BLaER1 (cell line): ENCODE measurements around the gene RADIL.
"Not testable (repeated sequence)": the region's sequence is repeated elsewhere in the genome, so short reads cannot be mapped to it uniquely, and the experiment has no call there.

ENCODE experiments used
- H3K27ac ChIP-seq: shearing (Covaris generic); formaldehyde crosslinking; 2 replicates; pipeline ENCODE4 v1.8.1; 2022
- H3K27me3 ChIP-seq: shearing (Covaris generic); formaldehyde crosslinking; 2 replicates; pipeline ENCODE4 v1.8.1; 2022
- H3K36me3 ChIP-seq: shearing (Covaris generic); formaldehyde crosslinking; 2 replicates; pipeline ENCODE4 v1.8.1; 2022
- H3K4me1 ChIP-seq: shearing (Covaris generic); formaldehyde crosslinking; 2 replicates; pipeline ENCODE4 v1.8.1; 2022
- H3K4me2 ChIP-seq: shearing (Covaris generic); formaldehyde crosslinking; 2 replicates; pipeline ENCODE4 v1.8.1; 2022
- H3K4me3 ChIP-seq: shearing (Covaris generic); formaldehyde crosslinking; 2 replicates; pipeline ENCODE4 v1.8.1; 2022
- H3K9ac ChIP-seq: shearing (Covaris generic); formaldehyde crosslinking; 2 replicates; pipeline ENCODE4 v1.8.1; 2022
- H3K9me3 ChIP-seq: shearing (Covaris generic); formaldehyde crosslinking; 2 replicates; pipeline ENCODE4 v1.8.1; 2022
- H4K20me1 ChIP-seq: shearing (Covaris generic); formaldehyde crosslinking; 2 replicates; pipeline ENCODE4 v1.8.1; 2022
- Cebpa-rat ChIP-seq: shearing (Covaris generic); IDR thresholded peaks from 2 replicates; pipeline ENCODE4 v1.8.1; 2022

Gene RADIL

GRCh38 chr7:4904346-4904745, 20.8 kb upstream of the RADIL start:
- Histone ChIP-seq H3K4me2 (peak overlapping the region; percentile 67), H4K20me1 (no peaks in the 10 kb centered on the region), H3K4me3 (no peak overlapping the region), H3K36me3 (no peaks in the 10 kb centered on the region), H3K27ac (no peak overlapping the region), H3K9ac (no peak overlapping the region), H3K9me3 (peaks cover 6% of the 10 kb centered on the region; the same call in 1 of the 2 replicates), H3K4me1 (peaks cover 38% of the 10 kb centered on the region), H3K27me3 (no peaks in the 10 kb centered on the region)
- no peak for TF ChIP-seq Cebpa-rat

DNA sequence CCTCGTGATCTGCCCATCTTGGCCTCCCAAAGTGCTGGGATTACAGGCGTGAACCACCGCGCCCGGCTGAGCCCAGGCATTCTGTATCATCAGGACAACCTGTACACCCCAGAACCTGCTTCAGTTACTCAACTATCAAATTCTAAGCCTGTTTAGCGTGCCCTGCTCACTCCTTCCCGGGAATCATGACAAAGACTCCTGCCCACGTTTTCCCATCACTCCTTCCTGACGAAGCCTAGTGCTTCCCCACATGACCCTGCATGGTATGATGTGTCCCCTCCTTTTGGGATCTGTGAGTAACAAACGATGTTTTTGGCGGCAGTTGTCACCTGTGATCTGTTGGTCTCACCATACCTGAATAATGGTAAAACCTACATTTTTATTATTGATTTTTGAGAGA, 12.2 kb upstream of the RADIL start:
- 0 out of 2 replicates have a peak overlapping the region, but pooled peaks have one; percentile 10 for H3K27ac ChIP-seq
- H3K4me3 ChIP-seq = no peak overlapping the region
- peaks cover 45% of the 10 kb centered on the region for H3K4me1 ChIP-seq
- H3K36me3 ChIP-seq = no peaks in the 10 kb centered on the region
- no peaks in the 10 kb centered on the region; the same call in 1 of the 2 replicates for H3K9me3 ChIP-seq
- no peak for TF ChIP-seq Cebpa-rat
- H3K4me2 ChIP-seq = peak overlapping the region; percentile 51
- H3K27me3 ChIP-seq = no peaks in the 10 kb centered on the region
- H4K20me1 ChIP-seq = no peaks in the 10 kb centered on the region
- no peak overlapping the region for H3K9ac ChIP-seq

GRCh38 chr7:4894482-4894881, 11.0 kb upstream of the RADIL start:
- H4K20me1 ChIP-seq = no peaks in the 10 kb centered on the region
- no peak overlapping the region for H3K4me2 ChIP-seq
- peaks cover 37% of the 10 kb centered on the region for H3K4me1 ChIP-seq
- no peak overlapping the region for H3K27ac ChIP-seq
- H3K36me3 ChIP-seq = no peaks in the 10 kb centered on the region
- no peak overlapping the region for H3K9ac ChIP-seq
- no peak overlapping the region for H3K4me3 ChIP-seq
- H3K27me3 ChIP-seq = no peaks in the 10 kb centered on the region
- TF ChIP-seq Cebpa-rat = no peak
- H3K9me3 ChIP-seq = no peaks in the 10 kb centered on the region; the same call in 1 of the 2 replicates

DNA sequence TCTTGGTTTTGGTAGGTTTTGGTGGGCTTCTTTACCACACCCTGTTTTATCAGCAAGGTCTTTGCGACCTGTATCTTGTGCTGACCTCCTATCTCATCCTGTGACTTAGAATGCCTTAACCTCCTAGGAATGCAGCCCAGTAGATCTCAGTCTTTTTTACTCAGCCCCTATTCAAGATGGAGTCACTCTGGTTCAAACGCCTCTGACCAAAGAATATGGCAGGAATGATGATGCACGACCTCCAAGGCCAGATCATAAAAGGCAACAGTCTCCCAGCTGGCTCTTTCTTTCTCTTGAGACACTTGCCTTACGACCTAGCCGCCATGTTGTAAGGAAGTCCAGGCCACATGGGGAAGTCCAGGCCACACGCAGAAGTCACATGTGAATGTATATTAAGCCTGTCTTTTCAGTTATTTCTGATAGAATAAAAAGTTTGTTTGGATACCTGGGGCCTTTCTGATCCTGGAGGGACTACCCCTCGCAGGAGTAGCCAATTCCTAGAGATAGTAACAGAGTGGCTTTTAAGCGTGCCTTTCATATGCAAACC, 10.5 kb upstream of the RADIL start:
- Histone ChIP-seq H3K4me3 (no peak overlapping the region), H3K4me2 (no peak overlapping the region), H3K27me3 (no peaks in the 10 kb centered on the region), H3K27ac (no peak overlapping the region), H3K9ac (no peak overlapping the region), H4K20me1 (no peaks in the 10 kb centered on the region), H3K4me1 (peaks cover 32% of the 10 kb centered on the region), H3K9me3 (no peaks in the 10 kb centered on the region; the same call in 1 of the 2 replicates), H3K36me3 (no peaks in the 10 kb centered on the region)
- TF ChIP-seq Cebpa-rat = no peak

DNA sequence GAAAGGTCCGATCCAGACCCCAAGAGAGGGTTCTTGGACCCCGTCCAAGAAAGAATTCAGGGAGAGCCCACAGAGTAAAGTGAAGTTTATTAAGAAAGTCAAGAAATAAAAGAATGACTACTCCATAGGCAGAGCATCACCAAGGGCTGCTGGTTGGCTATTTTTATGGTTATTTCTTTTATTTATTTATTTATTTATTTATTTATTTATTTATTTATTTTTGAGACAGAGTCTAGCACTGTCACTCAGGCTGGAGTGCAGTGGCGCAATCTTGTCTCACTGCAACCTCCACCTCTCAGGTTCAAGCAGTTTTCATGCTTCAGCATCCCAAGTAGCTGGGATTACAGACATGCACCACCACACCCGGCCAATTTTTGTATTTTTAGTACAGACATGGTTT, 9.7 kb upstream of the RADIL start:
- not testable (repeated sequence) for H3K9ac ChIP-seq, H3K27ac ChIP-seq, H3K4me2 ChIP-seq, H3K27me3 ChIP-seq, H3K36me3 ChIP-seq, H3K9me3 ChIP-seq, H4K20me1 ChIP-seq, H3K4me3 ChIP-seq
- peaks cover 26% of the 10 kb centered on the region for H3K4me1 ChIP-seq

GRCh38 chr7:4891522-4891921, 8.0 kb upstream of the RADIL start:
- not testable (repeated sequence) for H4K20me1 ChIP-seq, H3K27ac ChIP-seq, H3K27me3 ChIP-seq, H3K4me2 ChIP-seq, H3K4me3 ChIP-seq, H3K9ac ChIP-seq, H3K36me3 ChIP-seq, H3K9me3 ChIP-seq
- peaks cover 19% of the 10 kb centered on the region for H3K4me1 ChIP-seq

DNA sequence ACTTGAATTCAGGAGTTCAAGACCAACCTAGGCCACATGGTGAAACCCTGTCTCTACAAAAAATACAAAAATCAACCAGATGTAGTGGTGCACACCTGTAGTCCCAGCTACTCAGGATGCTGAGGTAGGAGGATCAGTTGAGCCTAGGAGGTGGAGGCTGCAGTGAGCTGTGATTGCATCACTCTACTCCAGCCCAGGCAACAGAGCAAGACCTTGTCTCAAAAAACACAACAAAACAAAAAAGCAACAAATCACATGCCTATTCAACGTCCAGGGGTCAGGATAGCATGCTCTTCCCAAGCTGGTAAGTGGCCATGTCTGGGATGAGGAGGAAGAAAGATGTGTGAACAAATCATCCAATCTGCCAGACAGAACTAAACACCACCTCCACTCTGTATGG, 6.2 kb upstream of the RADIL start:
- H3K27me3 ChIP-seq = no peaks in the 10 kb centered on the region
- H3K36me3 ChIP-seq = no peaks in the 10 kb centered on the region
- no peak overlapping the region for H3K4me2 ChIP-seq
- no peak overlapping the region for H3K4me3 ChIP-seq
- H3K4me1 ChIP-seq = peaks cover 10% of the 10 kb centered on the region; the same call in 1 of the 2 replicates
- H3K9me3 ChIP-seq = no peaks in the 10 kb centered on the region; the same call in 1 of the 2 replicates
- H4K20me1 ChIP-seq = no peaks in the 10 kb centered on the region
- H3K9ac ChIP-seq = no peak overlapping the region
- no peak for TF ChIP-seq Cebpa-rat
- no peak overlapping the region for H3K27ac ChIP-seq

GRCh38 chr7:4888161-4888560, 4.6 kb upstream of the RADIL start:
- H3K27ac ChIP-seq = no peak overlapping the region
- H3K36me3 ChIP-seq = no peaks in the 10 kb centered on the region
- no peak for TF ChIP-seq Cebpa-rat
- H3K27me3 ChIP-seq = no peaks in the 10 kb centered on the region
- no peaks in the 10 kb centered on the region for H3K9me3 ChIP-seq
- no peak overlapping the region for H3K9ac ChIP-seq
- H3K4me2 ChIP-seq = no peak overlapping the region
- no peak overlapping the region for H3K4me3 ChIP-seq
- H3K4me1 ChIP-seq = peaks cover 13% of the 10 kb centered on the region
- H4K20me1 ChIP-seq = no peaks in the 10 kb centered on the region

DNA sequence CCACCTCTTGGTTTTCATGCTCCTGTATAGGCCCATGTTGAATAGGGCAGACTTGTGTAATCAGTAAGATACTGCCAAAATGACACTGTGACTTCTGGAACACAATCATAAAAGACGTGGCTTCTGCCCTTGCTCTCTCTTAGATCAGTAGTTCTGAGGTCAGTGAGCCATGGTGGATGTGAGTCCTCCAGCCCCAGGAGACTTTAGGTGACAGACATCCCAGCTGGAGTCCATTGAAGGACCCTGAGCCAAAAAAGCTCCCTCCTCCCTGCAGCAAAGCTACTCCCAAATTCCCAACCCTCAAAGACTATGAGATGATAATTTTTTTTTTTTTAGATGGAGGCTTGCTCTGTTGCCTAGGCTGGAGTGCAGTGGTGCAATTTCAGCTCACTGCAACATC, 3.2 kb upstream of the RADIL start:
- H3K4me2 ChIP-seq = no peak overlapping the region

GRCh38 chr7:4885317-4885807, 1.8 kb upstream of the RADIL start:
- no peak overlapping the region for H3K4me3 ChIP-seq
- TF ChIP-seq Cebpa-rat = no peak
- H3K27ac ChIP-seq = no peak overlapping the region
- no peak overlapping the region for H3K9ac ChIP-seq
- H3K36me3 ChIP-seq = no peaks in the 10 kb centered on the region
- H4K20me1 ChIP-seq = no peaks in the 10 kb centered on the region
- no peaks in the 10 kb centered on the region for H3K9me3 ChIP-seq
- peaks cover 38% of the 10 kb centered on the region for H3K4me1 ChIP-seq
- H3K27me3 ChIP-seq = no peaks in the 10 kb centered on the region
- no peak overlapping the region for H3K4me2 ChIP-seq

More for the DNA sequence above, 3.2 kb upstream of the RADIL start:
- TF ChIP-seq Cebpa-rat = no peak
- no peaks in the 10 kb centered on the region for H3K9me3 ChIP-seq
- no peaks in the 10 kb centered on the region for H3K36me3 ChIP-seq
- H3K9ac ChIP-seq = no peak overlapping the region
- H4K20me1 ChIP-seq = no peaks in the 10 kb centered on the region
- H3K4me3 ChIP-seq = no peak overlapping the region
- H3K27me3 ChIP-seq = no peaks in the 10 kb centered on the region
- H3K27ac ChIP-seq = no peak overlapping the region
- peaks cover 25% of the 10 kb centered on the region for H3K4me1 ChIP-seq

GRCh38 chr7:4884164-4884563, 648 bp upstream of the RADIL start:
- no peak for TF ChIP-seq Cebpa-rat
- no peaks in the 10 kb centered on the region for H3K9me3 ChIP-seq
- no peaks in the 10 kb centered on the region for H4K20me1 ChIP-seq
- H3K4me2 ChIP-seq = peak overlapping the region; percentile 47; the same call in 1 of the 2 replicates
- H3K4me3 ChIP-seq = no peak overlapping the region
- H3K9ac ChIP-seq = no peak overlapping the region
- H3K27me3 ChIP-seq = no peaks in the 10 kb centered on the region
- no peak overlapping the region for H3K27ac ChIP-seq
- no peaks in the 10 kb centered on the region for H3K36me3 ChIP-seq
- H3K4me1 ChIP-seq = peaks cover 50% of the 10 kb centered on the region
